Thyroid gland (tissue), 4 donors: ENCODE results near the gene MMD.

Experiments
- POLR2A ChIP-seq, 2 donors: fragments of 450-650 bp; IDR thresholded peaks; one replicate each; pipeline ENCODE4 v1.6.1; 2017; ENCODE audit warnings: antibody characterized with exemption in 2 of 2, mild to moderate bottlenecking in 2 of 2, moderate library complexity in 1 of 2
- TF ChIP-seq, protein P1 (sequence below), 6 experiments: fragments of 200-600 bp in 3 of 6; fragments of 450-650 bp in 3 of 6; sonication (generic) in 3 of 6; IDR thresholded peaks; one replicate each; pipeline ENCODE4 v1.5.1; 2016 to 2019; ENCODE audit warnings: antibody characterized with exemption in 6 of 6, mild to moderate bottlenecking in 2 of 6, inconsistent platforms in 1 of 6, moderate library complexity in 1 of 6

- TF ChIP-seq, protein P1, sequence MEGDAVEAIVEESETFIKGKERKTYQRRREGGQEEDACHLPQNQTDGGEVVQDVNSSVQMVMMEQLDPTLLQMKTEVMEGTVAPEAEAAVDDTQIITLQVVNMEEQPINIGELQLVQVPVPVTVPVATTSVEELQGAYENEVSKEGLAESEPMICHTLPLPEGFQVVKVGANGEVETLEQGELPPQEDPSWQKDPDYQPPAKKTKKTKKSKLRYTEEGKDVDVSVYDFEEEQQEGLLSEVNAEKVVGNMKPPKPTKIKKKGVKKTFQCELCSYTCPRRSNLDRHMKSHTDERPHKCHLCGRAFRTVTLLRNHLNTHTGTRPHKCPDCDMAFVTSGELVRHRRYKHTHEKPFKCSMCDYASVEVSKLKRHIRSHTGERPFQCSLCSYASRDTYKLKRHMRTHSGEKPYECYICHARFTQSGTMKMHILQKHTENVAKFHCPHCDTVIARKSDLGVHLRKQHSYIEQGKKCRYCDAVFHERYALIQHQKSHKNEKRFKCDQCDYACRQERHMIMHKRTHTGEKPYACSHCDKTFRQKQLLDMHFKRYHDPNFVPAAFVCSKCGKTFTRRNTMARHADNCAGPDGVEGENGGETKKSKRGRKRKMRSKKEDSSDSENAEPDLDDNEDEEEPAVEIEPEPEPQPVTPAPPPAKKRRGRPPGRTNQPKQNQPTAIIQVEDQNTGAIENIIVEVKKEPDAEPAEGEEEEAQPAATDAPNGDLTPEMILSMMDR (IDR thresholded peaks at IDR 0.05), result no peak
- TF ChIP-seq POLR2A (IDR thresholded peaks at IDR 0.05), result no peak
These were observed 5.9 kb upstream of the MMD start for GRCh38 chr17:55427587-55427882.
